BLaER1 treated with 17β-estradiol and CSF1 and Interleukin-3, amounts not matched to agents 10 nM and 100 nM (cell line): ENCODE data around the gene CCL27.

ENCODE experiments used
- H3K27ac ChIP-seq, 11 experiments: shearing (Covaris generic); formaldehyde crosslinking; 2 replicates each; pipeline ENCODE4 v1.8.1; 2022
- H3K27me3 ChIP-seq, 11 experiments: shearing (Covaris generic); formaldehyde crosslinking; 2 replicates each; pipeline ENCODE4 v1.8.1; 2022
- H3K36me3 ChIP-seq, 11 experiments: shearing (Covaris generic); formaldehyde crosslinking; 2 replicates each; pipeline ENCODE4 v1.8.1; 2022
- H3K4me1 ChIP-seq, 10 experiments: shearing (Covaris generic); formaldehyde crosslinking; 2 replicates each; pipeline ENCODE4 v1.8.1; 2022
- H3K4me2 ChIP-seq, 11 experiments: shearing (Covaris generic); formaldehyde crosslinking; 2 replicates each; pipeline ENCODE4 v1.8.1; 2022
- H3K4me3 ChIP-seq, 10 experiments: shearing (Covaris generic); formaldehyde crosslinking; 2 replicates each; pipeline ENCODE4 v1.8.1; 2022
- H3K9ac ChIP-seq, 11 experiments: shearing (Covaris generic); formaldehyde crosslinking; 2 replicates each; pipeline ENCODE4 v1.8.1; 2022
- H3K9me3 ChIP-seq, 11 experiments: shearing (Covaris generic); formaldehyde crosslinking; replicated peaks in 1 of 11; 2 replicates each; pipeline ENCODE4 v1.8.1; 2022
- H4K20me1 ChIP-seq, 11 experiments: shearing (Covaris generic); formaldehyde crosslinking; 2 replicates each; pipeline ENCODE4 v1.8.1; 2022
- Cebpa-rat ChIP-seq, 11 experiments: shearing (Covaris generic); IDR thresholded peaks; 2 replicates each; pipeline ENCODE4 v1.8.1; 2022

The CCL27 gene

DNA sequence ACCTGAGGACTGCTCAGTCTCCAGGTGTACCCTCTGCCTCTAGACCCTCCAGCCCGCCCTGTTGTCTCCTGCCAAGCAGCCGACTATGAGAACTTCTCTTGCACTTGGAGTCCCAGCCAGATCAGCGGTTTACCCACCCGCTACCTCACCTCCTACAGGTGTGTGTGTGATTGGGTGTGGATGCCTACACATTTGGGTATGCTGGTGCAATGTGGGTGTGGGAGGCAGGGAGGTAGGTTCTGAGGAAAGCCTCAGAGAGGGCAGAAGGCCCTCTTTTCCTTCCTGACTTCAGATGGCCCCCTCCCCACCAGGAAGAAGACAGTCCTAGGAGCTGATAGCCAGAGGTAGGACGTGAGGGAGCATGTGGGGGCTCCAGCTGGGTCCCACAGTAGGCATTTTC lies 5.5 kb downstream of the CCL27 start:
- H3K4me1 ChIP-seq: peaks cover 9 to 16% (median 13%) of the 10 kb centered on the region in 10 experiments
- no peaks in the 10 kb centered on the region for H3K9me3 ChIP-seq
- H3K9ac ChIP-seq: no peak overlapping the region
- peaks cover 0 to 5% (median 0%) of the 10 kb centered on the region in 11 experiments; a peak in 1 of 22 replicates for H4K20me1 ChIP-seq
- H3K4me2 ChIP-seq: no peak overlapping the region
- TF ChIP-seq Cebpa-rat (IDR thresholded peaks at IDR 0.05): no peak
- no peak overlapping the region for H3K27ac ChIP-seq
- peaks cover 0 to 11% (median 0%) of the 10 kb centered on the region in 11 experiments; a peak in 4 of 22 replicates for H3K36me3 ChIP-seq
- H3K4me3 ChIP-seq: no peak overlapping the region
- H3K27me3 ChIP-seq: no peaks in the 10 kb centered on the region

DNA sequence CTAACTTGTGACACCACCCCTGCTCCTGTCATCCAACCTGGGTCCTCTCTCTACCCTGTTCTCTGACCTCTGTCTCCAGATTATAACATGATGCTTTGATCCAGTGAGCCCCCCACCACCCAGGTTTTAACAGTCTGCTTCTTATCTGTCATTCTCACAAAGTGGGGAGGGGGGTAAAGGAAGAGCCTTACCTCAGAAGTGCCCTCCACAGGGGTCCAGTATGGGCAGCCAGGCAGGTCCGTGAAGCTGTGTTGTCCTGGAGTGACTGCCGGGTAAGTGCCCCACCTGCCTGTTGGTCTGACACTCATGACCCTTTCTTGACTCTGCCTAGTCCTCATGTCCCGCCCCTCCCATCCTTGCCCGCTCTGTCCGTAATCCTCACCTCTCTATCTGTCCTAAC lies 7.1 kb downstream of the CCL27 start:
- H3K9me3 ChIP-seq: no peaks in the 10 kb centered on the region
- no peak for TF ChIP-seq Cebpa-rat (IDR thresholded peaks at IDR 0.05)

GRCh38 chr9:34654323-34655051 lies 8.0 kb downstream of the CCL27 start:
- H3K36me3 ChIP-seq: peaks cover 14 to 25% (median 17%) of the 10 kb centered on the region in 11 experiments
- H3K4me2 ChIP-seq: no peak overlapping the region
- no peak overlapping the region for H3K9ac ChIP-seq
- H4K20me1 ChIP-seq: peaks cover 0 to 6% (median 0%) of the 10 kb centered on the region in 11 experiments; a peak in 2 of 22 replicates
- peaks cover 9 to 20% (median 14%) of the 10 kb centered on the region in 10 experiments for H3K4me1 ChIP-seq
- H3K4me3 ChIP-seq: no peak overlapping the region
- H3K27ac ChIP-seq: no peak overlapping the region
- no peak for TF ChIP-seq Cebpa-rat (IDR thresholded peaks at IDR 0.05)
- H3K27me3 ChIP-seq: no peaks in the 10 kb centered on the region
- H3K9me3 ChIP-seq: no peaks in the 10 kb centered on the region

More for the DNA sequence above, 7.1 kb downstream of the CCL27 start:
- Histone ChIP-seq H4K20me1 (peaks cover 0 to 6% (median 0%) of the 10 kb centered on the region in 11 experiments; a peak in 1 of 22 replicates), H3K4me1 (peaks cover 9 to 19% (median 14%) of the 10 kb centered on the region in 10 experiments), H3K36me3 (peaks cover 7 to 23% (median 9%) of the 10 kb centered on the region in 11 experiments; a peak in 18 of 22 replicates), H3K4me3 (no peak overlapping the region), H3K27ac (no peak overlapping the region), H3K27me3 (no peaks in the 10 kb centered on the region), H3K4me2 (no peak overlapping the region), H3K9ac (no peak overlapping the region)

DNA sequence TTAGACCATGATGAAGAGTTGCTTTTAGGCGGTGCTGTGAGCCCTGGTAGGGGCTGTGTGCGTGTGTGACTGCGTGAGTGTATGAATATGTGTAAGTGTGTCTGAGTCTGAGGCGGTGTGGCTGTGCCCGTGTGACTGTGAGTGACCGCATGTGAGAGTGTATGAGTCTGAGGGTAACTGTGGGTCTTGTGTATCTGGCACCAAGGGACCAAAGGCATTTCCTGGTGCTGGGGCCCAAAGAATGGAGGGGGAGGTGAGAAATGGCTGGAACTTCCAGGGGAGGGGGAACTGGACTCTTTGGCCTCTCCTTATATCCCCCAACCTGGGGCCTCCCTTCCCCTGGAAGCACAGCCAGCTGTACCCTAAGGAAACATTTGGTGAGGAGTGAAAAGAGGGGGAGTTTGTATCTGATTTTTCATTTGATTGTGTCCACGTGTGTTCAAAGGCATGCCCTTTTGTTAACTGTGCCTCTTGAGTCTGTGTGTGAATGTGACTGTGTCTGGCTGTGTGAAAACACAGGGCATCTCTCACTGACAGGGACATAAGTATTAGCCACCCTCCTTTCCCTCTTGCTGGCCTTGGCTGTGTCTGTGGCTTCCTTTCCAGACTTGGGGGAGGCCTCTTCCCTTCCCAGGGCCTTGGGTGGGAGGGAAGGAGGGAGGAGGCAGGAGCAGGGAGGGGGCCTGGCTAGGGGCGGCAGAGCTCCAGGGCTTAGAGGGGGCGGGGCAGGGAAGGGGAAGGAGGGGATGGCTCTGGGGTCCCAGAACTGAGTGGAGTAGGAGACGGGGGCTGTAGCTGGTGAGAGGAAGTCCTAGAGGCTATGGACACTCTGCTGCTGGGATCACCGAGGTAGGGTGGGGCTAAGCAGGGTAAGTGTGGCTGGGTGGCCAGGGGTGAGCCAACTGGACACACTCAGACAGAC lies 9.0 kb downstream of the CCL27 start:
- Histone ChIP-seq H3K27me3 (no peaks in the 10 kb centered on the region), H3K9ac (peak overlapping the region in 4 of 11 experiments; percentile 10 to 31 (median 17); a peak in 4 of 22 replicates), H3K4me3 (no peak overlapping the region), H3K4me2 (peak overlapping the region in 10 of 11 experiments; percentile 8 to 42 (median 26); a peak in 9 of 22 replicates), H3K27ac (peak overlapping the region in 1 of 11 experiments; percentile 20; a peak in 1 of 22 replicates), H3K36me3 (peaks cover 25 to 35% (median 28%) of the 10 kb centered on the region in 11 experiments), H3K4me1 (peaks cover 14 to 31% (median 21%) of the 10 kb centered on the region in 10 experiments), H4K20me1 (peaks cover 0 to 6% (median 0%) of the 10 kb centered on the region in 11 experiments; a peak in 4 of 22 replicates), H3K9me3 (no peaks in the 10 kb centered on the region)
- TF ChIP-seq Cebpa-rat (IDR thresholded peaks at IDR 0.05): no peak

DNA sequence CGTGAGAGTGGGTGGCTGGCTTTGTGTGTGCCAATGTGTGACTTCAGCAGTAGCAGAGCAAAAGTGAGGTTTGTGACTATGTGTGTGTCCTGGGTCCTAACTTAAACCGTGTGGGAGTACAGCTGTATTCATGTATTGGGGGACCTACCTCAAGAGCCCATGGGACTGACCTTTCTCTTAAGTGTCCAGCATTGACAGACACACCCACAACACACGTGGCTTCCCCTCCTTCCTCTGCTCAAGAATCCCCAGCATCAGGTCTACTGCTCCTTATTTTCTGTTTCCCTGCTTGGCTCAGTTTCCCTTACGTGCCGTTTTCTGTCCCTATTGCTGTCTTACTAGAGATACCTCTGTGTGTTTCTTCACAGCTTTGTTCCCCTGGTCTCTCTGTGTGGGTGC lies 9.9 kb downstream of the CCL27 start:
- H3K36me3 ChIP-seq: peaks cover 29 to 40% (median 34%) of the 10 kb centered on the region in 11 experiments
- no peaks in the 10 kb centered on the region for H3K9me3 ChIP-seq
- peaks cover 22 to 39% (median 29%) of the 10 kb centered on the region in 10 experiments for H3K4me1 ChIP-seq
- no peak overlapping the region for H3K4me3 ChIP-seq
- H4K20me1 ChIP-seq: peaks cover 0 to 13% (median 6%) of the 10 kb centered on the region in 11 experiments; a peak in 11 of 22 replicates
- peak overlapping the region in 8 of 11 experiments; percentile 9 to 42 (median 28); a peak in 6 of 22 replicates for H3K4me2 ChIP-seq
- TF ChIP-seq Cebpa-rat (IDR thresholded peaks at IDR 0.05): no peak
- no peak overlapping the region; a peak in 1 of 22 replicates for H3K9ac ChIP-seq
- no peaks in the 10 kb centered on the region for H3K27me3 ChIP-seq
- 0 out of 22 replicates have a peak overlapping the region, but pooled peaks of 1 of the 11 experiments have one; percentile 20 for H3K27ac ChIP-seq

DNA sequence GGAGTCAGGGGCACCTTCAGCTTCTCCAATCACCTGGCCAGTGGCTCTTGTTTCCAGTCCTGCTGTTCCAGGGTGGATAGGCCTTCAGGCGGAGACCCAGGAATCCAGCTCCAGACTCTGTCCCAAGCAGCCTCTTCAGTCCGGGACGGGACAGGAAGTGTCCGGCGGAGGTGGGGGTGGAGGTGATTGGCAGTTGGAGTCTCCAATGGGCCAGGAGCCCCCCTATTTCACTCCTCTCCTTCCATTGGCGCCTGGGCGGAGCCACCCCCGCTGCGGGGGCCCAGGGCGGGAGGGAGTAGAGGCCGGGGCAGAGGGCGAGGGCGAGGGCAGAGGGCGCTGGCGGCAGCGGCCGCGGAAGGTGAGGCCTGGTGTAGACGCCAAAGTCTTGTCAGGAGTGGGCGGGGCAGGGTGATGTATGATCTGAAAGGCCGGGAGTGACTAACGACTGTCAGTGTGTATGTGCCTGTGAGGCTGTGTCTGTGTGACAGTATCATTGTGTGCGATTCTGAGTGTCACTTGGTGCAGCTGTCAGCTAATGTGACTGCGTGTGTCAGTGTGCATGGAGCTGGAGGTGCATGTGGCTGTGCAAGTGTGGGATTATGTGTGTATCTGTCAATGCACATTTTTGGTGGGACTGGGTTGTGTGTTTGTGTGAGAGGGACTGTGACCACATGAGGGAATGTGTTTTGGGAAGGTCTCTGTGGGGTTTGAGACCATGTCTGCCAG lies 10.4 kb downstream of the CCL27 start, which contains the start of gene IL11RA:
TSS of gene IL11RA (plus strand) at position 310 of the 726 bp plus-strand sequence. CDS start 3,033 bp downstream, outside the sequence.
- Histone ChIP-seq H4K20me1 (peaks cover 0 to 17% (median 11%) of the 10 kb centered on the region in 11 experiments; a peak in 11 of 22 replicates), H3K4me2 (peak within 1 kb of the TSS in 9 of 11 experiments; percentile 9 to 42 (median 27); a peak in 10 of 22 replicates), H3K27me3 (no peaks in the 10 kb centered on the region), H3K36me3 (peaks cover 29 to 40% (median 34%) of the 10 kb centered on the region in 11 experiments), H3K4me3 (no peak within 1 kb of the TSS), H3K9me3 (no peaks in the 10 kb centered on the region), H3K27ac (0 out of 22 replicates have a peak within 1 kb of the TSS, but pooled peaks of 1 of the 11 experiments have one; percentile 20), H3K9ac (peak within 1 kb of the TSS in 2 of 11 experiments; percentile 10 to 15; a peak in 2 of 22 replicates), H3K4me1 (peaks cover 28 to 44% (median 34%) of the 10 kb centered on the region in 10 experiments)
- no peak for TF ChIP-seq Cebpa-rat (IDR thresholded peaks at IDR 0.05)

GRCh38 chr9:34651321-34651720 lies 11.1 kb downstream of the CCL27 start:
- no peak overlapping the region for H3K4me3 ChIP-seq
- H3K9ac ChIP-seq: no peak overlapping the region
- no peaks in the 10 kb centered on the region for H3K9me3 ChIP-seq
- H4K20me1 ChIP-seq: peaks cover 0 to 17% (median 11%) of the 10 kb centered on the region in 11 experiments; a peak in 11 of 22 replicates
- no peaks in the 10 kb centered on the region for H3K27me3 ChIP-seq
- peaks cover 29 to 40% (median 34%) of the 10 kb centered on the region in 11 experiments for H3K36me3 ChIP-seq
- peaks cover 29 to 45% (median 34%) of the 10 kb centered on the region in 10 experiments for H3K4me1 ChIP-seq
- H3K4me2 ChIP-seq: no peak overlapping the region
- TF ChIP-seq Cebpa-rat (IDR thresholded peaks at IDR 0.05): no peak
- no peak overlapping the region for H3K27ac ChIP-seq

DNA sequence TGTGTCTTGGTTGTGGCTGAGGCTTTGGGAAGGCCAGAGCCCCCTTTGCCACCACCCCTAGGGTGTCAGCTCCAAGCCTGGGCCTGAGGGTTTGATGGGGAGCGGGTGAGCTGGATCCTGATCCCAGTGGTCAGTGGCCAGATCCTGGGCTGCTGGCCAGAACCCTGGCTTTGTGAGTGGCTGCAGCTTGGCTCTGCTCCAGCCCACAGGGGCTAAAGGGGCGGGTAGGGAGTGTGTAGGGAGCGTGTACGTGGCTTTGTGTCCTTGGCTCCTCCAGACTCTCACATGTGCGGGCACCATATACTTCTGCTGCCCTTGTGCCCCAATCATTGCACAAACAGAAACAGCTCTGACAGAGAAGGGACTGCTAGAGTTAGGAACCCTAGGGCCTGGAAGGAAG lies 11.6 kb downstream of the CCL27 start:
- TF ChIP-seq Cebpa-rat (IDR thresholded peaks at IDR 0.05): no peak
- no peak overlapping the region for H3K4me3 ChIP-seq
- no peaks in the 10 kb centered on the region for H3K9me3 ChIP-seq
- H3K4me1 ChIP-seq: peaks cover 34 to 49% (median 39%) of the 10 kb centered on the region in 10 experiments
- peaks cover 29 to 40% (median 34%) of the 10 kb centered on the region in 11 experiments for H3K36me3 ChIP-seq
- H4K20me1 ChIP-seq: peaks cover 0 to 17% (median 11%) of the 10 kb centered on the region in 11 experiments; a peak in 11 of 22 replicates
- H3K27me3 ChIP-seq: no peaks in the 10 kb centered on the region
- no peak overlapping the region for H3K27ac ChIP-seq
- H3K4me2 ChIP-seq: no peak overlapping the region
- no peak overlapping the region for H3K9ac ChIP-seq
